Neural cell (in vitro differentiated cells): ENCODE results near the gene DOCK2. TPM values are rescaled to one million over a fixed set of nuclear protein-coding genes. Genes with fewer than 3 reads are reported as not detected.

Experiments used
- H2AFZ ChIP-seq: fragments of 200-600, 300-800 bp; sonication (generic), shearing (Covaris generic); 2 replicates; pipeline ENCODE4 v1.6.0; 2014; ENCODE audit warnings: low read depth, mild to moderate bottlenecking, antibody characterized with exemption, low read length, moderate library complexity
- H3F3A ChIP-seq: fragments of 200-600 bp; shearing (Covaris generic); 2 replicates; pipeline ENCODE4 v1.6.1; 2016; ENCODE audit warnings: mild to moderate bottlenecking, moderate library complexity, mixed read lengths, antibody characterized with exemption, low read length; ENCODE audit not compliant: insufficient read depth, poor library complexity, severe bottlenecking
- H3K27ac ChIP-seq: fragments of 200-600, 300-800 bp; sonication (generic), shearing (Covaris generic); 2 replicates; pipeline ENCODE4 v1.5.1; 2014; ENCODE audit warnings: mild to moderate bottlenecking, low read length, moderate library complexity
- H3K27me3 ChIP-seq: fragments of 300-800, 200-600 bp; sonication (generic), shearing (Covaris generic); 2 replicates; pipeline ENCODE4 v1.6.0; 2014; ENCODE audit warnings: mild to moderate bottlenecking, low read depth, low read length, moderate library complexity; ENCODE audit not compliant: insufficient read depth
- H3K36me3 ChIP-seq: fragments of 300-800, 200-600 bp; sonication (generic), shearing (Covaris generic); 2 replicates; pipeline ENCODE4 v1.5.1; 2014; ENCODE audit warnings: mild to moderate bottlenecking, antibody characterized with exemption, low read length, moderate library complexity; ENCODE audit not compliant: insufficient read depth
- H3K4me2 ChIP-seq: fragments of 300-800, 200-600 bp; sonication (generic), shearing (Covaris generic); 2 replicates; pipeline ENCODE4 v1.6.0; 2014; ENCODE audit warnings: mild to moderate bottlenecking, low read length
- H3K4me3 ChIP-seq: fragments of 300-800, 200-600 bp; sonication (generic), shearing (Covaris generic); 2 replicates; pipeline ENCODE4 v1.5.1; 2014; ENCODE audit warnings: mild to moderate bottlenecking, low read length, moderate library complexity
- H3K79me2 ChIP-seq: fragments of 200-600 bp; shearing (Covaris generic); replicated peaks from 2 replicates; pipeline ENCODE4 v1.6.0; 2014; ENCODE audit warnings: mild to moderate bottlenecking, low read length, moderate library complexity; ENCODE audit not compliant: insufficient read depth
- H3K9ac ChIP-seq: fragments of 300-800, 200-600 bp; sonication (generic), shearing (Covaris generic); 2 replicates; pipeline ENCODE4 v1.6.1; 2016; ENCODE audit warnings: mild to moderate bottlenecking, low read length, mixed read lengths
- H3K9me2 ChIP-seq: fragments of 200-600 bp; shearing (Covaris generic); 2 replicates; pipeline ENCODE4 v1.6.1; 2016; ENCODE audit warnings: mild to moderate bottlenecking, low read length, mixed read lengths; ENCODE audit not compliant: insufficient read depth
- H3K9me3 ChIP-seq: fragments of 200-600, 300-800 bp; sonication (generic), shearing (Covaris generic); 2 replicates; pipeline ENCODE4 v1.6.1; 2016; ENCODE audit warnings: mild to moderate bottlenecking, mixed run types, low read length, moderate library complexity, mixed read lengths
- H4K20me1 ChIP-seq: fragments of 200-600 bp; shearing (Covaris generic); 2 replicates; pipeline ENCODE4 v1.6.1; 2016; ENCODE audit warnings: mild to moderate bottlenecking, mixed run types; ENCODE audit not compliant: insufficient read depth
- CTCF ChIP-seq: fragments of 450-650 bp; IDR thresholded peaks from 2 replicates; pipeline ENCODE4 v1.5.1; 2014; ENCODE audit warnings: antibody characterized with exemption, mild to moderate bottlenecking, moderate library complexity; ENCODE audit not compliant: poor library complexity, severe bottlenecking
- EP300 ChIP-seq: fragments of 450-650 bp; conservative IDR thresholded peaks from 2 replicates; pipeline ENCODE4 v1.6.1; 2014; ENCODE audit warnings: antibody characterized with exemption, mild to moderate bottlenecking, moderate library complexity; ENCODE audit not compliant: poor library complexity, severe bottlenecking
- EZH2 ChIP-seq: fragments of 200-600, 300-800 bp; shearing (Covaris generic), sonication (generic); IDR thresholded peaks from 2 replicates; pipeline ENCODE4 v1.6.1; 2014; ENCODE audit warnings: antibody characterized with exemption, low read length, borderline replicate concordance, mild to moderate bottlenecking; ENCODE audit not compliant: insufficient read depth, poor library complexity, severe bottlenecking
- MXI1 ChIP-seq: fragments of 450-650 bp; conservative IDR thresholded peaks from 2 replicates; pipeline ENCODE4 v1.6.1; 2014; ENCODE audit warnings: antibody characterized with exemption, mild to moderate bottlenecking; ENCODE audit not compliant: poor library complexity, severe bottlenecking
- POLR2AphosphoS5 ChIP-seq: IDR thresholded peaks from 2 replicates; pipeline ENCODE4 v1.6.1; 2012
- RAD21 ChIP-seq: fragments of 450-650 bp; conservative IDR thresholded peaks from 2 replicates; pipeline ENCODE4 v1.6.1; 2014; ENCODE audit warnings: antibody characterized with exemption, mild to moderate bottlenecking, moderate library complexity
- REST ChIP-seq: IDR thresholded peaks from 2 replicates; pipeline ENCODE4 v1.6.1; 2012; ENCODE audit warnings: borderline replicate concordance
- SMC3 ChIP-seq: fragments of 450-650 bp; conservative IDR thresholded peaks from 2 replicates; pipeline ENCODE4 v1.6.1; 2014; ENCODE audit warnings: antibody characterized with exemption, mild to moderate bottlenecking, moderate library complexity; ENCODE audit not compliant: poor library complexity
- TAF1 ChIP-seq: IDR thresholded peaks from 2 replicates; pipeline ENCODE4 v1.6.1; 2012; ENCODE audit warnings: low read depth
- polyA plus RNA-seq: library from polyadenylated mRNA; depleted of rRNA; stranded (reverse); fragments of >200 nt; gene quantifications from 2 replicates; pipeline ENCODE4 v1.2.3, GENCODE V29; 2014

Gene DOCK2
- polyA plus RNA-seq, 1 donor from 2014 or later = 0.15 TPM

GRCh38 chr5:170071748-170072147 is 434.7 kb downstream of the DOCK2 start:
- Histone ChIP-seq H3K4me3 (no peak overlapping the region), H3K9me3 (no peaks in the 10 kb centered on the region), H3F3A (no peaks in the 10 kb centered on the region), H3K9ac (no peak overlapping the region), H2AFZ (no peak overlapping the region), H4K20me1 (no peaks in the 10 kb centered on the region), H3K36me3 (no peaks in the 10 kb centered on the region), H3K27me3 (no peaks in the 10 kb centered on the region), H3K4me2 (no peak overlapping the region), H3K9me2 (no peaks in the 10 kb centered on the region), H3K79me2 (no peaks in the 10 kb centered on the region), H3K27ac (no peak overlapping the region)
- TF ChIP-seq SMC3 (no peak), POLR2AphosphoS5 (no peak), EP300 (no peak), MXI1 (no peak), RAD21 (no peak), TAF1 (no peak), EZH2 (no peak), CTCF (no peak), REST (no peak)

GRCh38 chr5:170075696-170076095 is 438.6 kb downstream of the DOCK2 start:
- no peak overlapping the region for H3K4me2 ChIP-seq
- H3F3A ChIP-seq = no peaks in the 10 kb centered on the region
- H3K27me3 ChIP-seq = no peaks in the 10 kb centered on the region
- no peaks in the 10 kb centered on the region for H3K79me2 ChIP-seq
- no peak overlapping the region for H3K4me3 ChIP-seq
- no peak overlapping the region for H3K27ac ChIP-seq
- no peaks in the 10 kb centered on the region for H3K9me3 ChIP-seq
- TF ChIP-seq EP300 (no peak), CTCF (no peak), REST (no peak), EZH2 (no peak), TAF1 (no peak), POLR2AphosphoS5 (no peak), SMC3 (no peak), RAD21 (no peak), MXI1 (no peak)
- no peak overlapping the region for H3K9ac ChIP-seq
- no peak overlapping the region for H2AFZ ChIP-seq
- no peaks in the 10 kb centered on the region for H4K20me1 ChIP-seq
- H3K9me2 ChIP-seq = no peaks in the 10 kb centered on the region
- no peaks in the 10 kb centered on the region for H3K36me3 ChIP-seq
